ENCODE measurements around the gene UGGT1.
"Not testable (repeated sequence)": the region's sequence is repeated elsewhere in the genome, so short reads cannot be mapped to it uniquely, and the experiment has no call there.

Gene UGGT1

GRCh38 chr2:128172191-128172590, 81.2 kb downstream of the UGGT1 start:
- no peak for DNase-seq (ENCODE audit: low spot score)
- Mint-ChIP-seq H3K4me3 (no peak overlapping the region), H3K36me3 (ENCODE audit: low read depth) (peaks cover 77% of the 10 kb centered on the region), H3K4me1 (ENCODE audit: low read depth) (peaks cover 20% of the 10 kb centered on the region), H3K27me3 (ENCODE audit: low read depth) (no peaks in the 10 kb centered on the region), H3K27ac (no peak overlapping the region), H3K9me3 (no peaks in the 10 kb centered on the region)

DNA sequence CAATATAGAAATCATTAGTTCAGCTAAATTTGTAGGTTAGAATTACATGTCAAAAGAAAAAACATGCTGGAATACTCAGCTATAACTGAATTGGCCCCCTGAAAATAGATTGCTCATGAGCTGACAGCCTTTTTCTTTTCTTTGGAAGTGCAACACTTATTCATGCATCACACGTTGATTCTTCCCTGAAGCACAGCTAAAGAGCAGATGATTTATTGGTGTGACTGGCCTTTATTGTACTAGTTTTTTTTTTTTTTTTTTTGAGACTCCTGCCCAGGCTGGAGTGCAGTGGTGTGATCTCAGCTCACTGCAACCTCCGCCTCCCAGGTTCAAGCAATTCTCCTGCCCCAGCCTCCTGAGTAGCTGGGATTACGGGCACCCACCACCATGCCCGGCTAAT, 83.1 kb downstream of the UGGT1 start:
- H3K4me1 Mint-ChIP-seq (ENCODE audit: low read depth); DNase-seq (ENCODE audit: low spot score); H3K4me3 Mint-ChIP-seq; H3K9me3 Mint-ChIP-seq; H3K27me3 Mint-ChIP-seq (ENCODE audit: low read depth); H3K27ac Mint-ChIP-seq: not testable (repeated sequence)
- peaks cover 77% of the 10 kb centered on the region for H3K36me3 Mint-ChIP-seq (ENCODE audit: low read depth)

- Mint-ChIP-seq H3K4me1 (ENCODE audit: low read depth) (peaks cover 6% of the 10 kb centered on the region), H3K9me3 (no peaks in the 10 kb centered on the region), H3K27ac (peak overlapping the region; percentile 16), H3K4me3 (no peak overlapping the region), H3K27me3 (ENCODE audit: low read depth) (no peaks in the 10 kb centered on the region), H3K36me3 (ENCODE audit: low read depth) (peaks cover 79% of the 10 kb centered on the region)
- no peak for DNase-seq (ENCODE audit: low spot score)
Observed at GRCh38 chr2:128177315-128177714, 86.3 kb downstream of the UGGT1 start.

DNA sequence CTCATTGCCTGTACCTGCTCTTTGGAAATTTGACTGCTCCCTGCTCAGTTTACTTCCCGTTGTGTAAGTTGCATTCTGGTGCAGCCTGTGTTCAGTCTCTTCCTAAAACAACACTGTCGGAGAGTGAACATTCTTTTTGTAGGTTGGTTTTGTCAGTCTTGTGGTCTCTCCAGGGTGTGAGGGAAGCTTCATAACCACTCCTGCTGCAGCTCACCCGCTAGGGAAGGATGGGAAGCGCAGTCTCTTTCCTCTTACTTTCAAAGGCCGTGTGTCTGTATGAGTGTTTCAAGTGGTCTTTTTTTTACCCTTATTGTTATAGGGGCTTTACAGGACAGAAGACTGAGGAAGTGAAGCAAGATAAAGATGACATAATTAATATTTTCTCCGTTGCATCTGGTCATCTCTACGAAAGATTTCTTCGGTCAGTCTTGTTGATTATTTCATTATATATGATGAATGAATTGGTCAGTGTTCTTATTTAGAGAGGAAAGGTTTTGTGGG, 87.2 kb downstream of the UGGT1 start:
- H3K27ac Mint-ChIP-seq = no peak overlapping the region
- no peaks in the 10 kb centered on the region for H3K9me3 Mint-ChIP-seq
- H3K4me1 Mint-ChIP-seq (ENCODE audit: low read depth) = peaks cover 6% of the 10 kb centered on the region
- H3K27me3 Mint-ChIP-seq (ENCODE audit: low read depth) = no peaks in the 10 kb centered on the region
- no peak overlapping the region for H3K4me3 Mint-ChIP-seq
- no peak for DNase-seq (ENCODE audit: low spot score)
- peaks cover 75% of the 10 kb centered on the region for H3K36me3 Mint-ChIP-seq (ENCODE audit: low read depth)

DNA sequence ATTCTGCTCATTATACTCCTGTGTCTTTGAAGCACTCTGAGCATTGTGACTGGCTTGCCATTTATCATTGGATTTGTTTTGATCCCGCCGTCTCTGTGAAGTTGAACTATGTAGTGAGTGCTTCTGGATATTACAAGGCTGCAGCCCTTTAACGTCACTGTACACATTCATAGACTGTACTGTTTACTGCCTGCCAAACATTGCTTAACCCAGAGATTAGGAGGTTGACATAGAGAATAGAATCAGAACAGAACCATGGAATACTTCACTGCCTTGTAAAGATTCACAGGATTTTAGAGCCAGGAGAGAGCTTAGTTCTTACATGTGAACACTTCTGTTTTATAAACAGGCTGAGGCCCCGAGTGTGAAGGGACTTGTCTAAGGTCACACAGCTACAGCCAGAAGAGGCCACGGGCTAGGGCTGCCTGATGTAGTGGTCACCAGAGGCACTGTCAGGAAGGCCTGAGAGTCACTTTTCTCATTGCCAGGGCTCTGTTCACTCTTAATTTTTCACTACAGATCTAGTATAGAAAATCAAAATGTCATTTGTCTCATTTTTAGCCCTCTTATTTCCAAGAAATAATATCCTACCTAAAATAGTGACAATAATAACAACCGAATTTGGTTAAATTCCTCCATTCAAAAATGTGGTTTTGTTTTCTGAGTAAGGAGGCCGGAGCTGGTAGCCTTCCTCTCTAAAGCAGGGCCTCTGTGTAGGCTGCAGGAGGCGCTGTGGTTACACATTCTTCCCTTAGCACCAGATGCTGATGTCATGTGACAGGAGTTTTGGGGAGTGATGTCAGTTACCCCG, 87.9 kb downstream of the UGGT1 start:
- peak; percentile 32 for DNase-seq (ENCODE audit: low spot score)
- peaks cover 75% of the 10 kb centered on the region for H3K36me3 Mint-ChIP-seq (ENCODE audit: low read depth)
- peaks cover 10% of the 10 kb centered on the region for H3K4me1 Mint-ChIP-seq (ENCODE audit: low read depth)
- no peaks in the 10 kb centered on the region for H3K9me3 Mint-ChIP-seq
- H3K27ac Mint-ChIP-seq = no peak overlapping the region
- no peak overlapping the region for H3K4me3 Mint-ChIP-seq
- no peaks in the 10 kb centered on the region for H3K27me3 Mint-ChIP-seq (ENCODE audit: low read depth)

GRCh38 chr2:128179461-128179755, 88.4 kb downstream of the UGGT1 start:
- peaks cover 10% of the 10 kb centered on the region for H3K4me1 Mint-ChIP-seq (ENCODE audit: low read depth)
- no peak for DNase-seq (ENCODE audit: low spot score)
- no peak overlapping the region for H3K27ac Mint-ChIP-seq
- H3K4me3 Mint-ChIP-seq = no peak overlapping the region
- H3K27me3 Mint-ChIP-seq (ENCODE audit: low read depth) = no peaks in the 10 kb centered on the region
- peaks cover 77% of the 10 kb centered on the region for H3K36me3 Mint-ChIP-seq (ENCODE audit: low read depth)
- no peaks in the 10 kb centered on the region for H3K9me3 Mint-ChIP-seq

- H3K36me3 Mint-ChIP-seq (ENCODE audit: low read depth) = peaks cover 73% of the 10 kb centered on the region
- DNase-seq (ENCODE audit: low spot score) = no peak
- H3K27me3 Mint-ChIP-seq (ENCODE audit: low read depth) = no peaks in the 10 kb centered on the region
- H3K4me1 Mint-ChIP-seq (ENCODE audit: low read depth) = peaks cover 10% of the 10 kb centered on the region
- H3K4me3 Mint-ChIP-seq = no peak overlapping the region
- H3K9me3 Mint-ChIP-seq = no peaks in the 10 kb centered on the region
- no peak overlapping the region for H3K27ac Mint-ChIP-seq
Observed at GRCh38 chr2:128180031-128180430, 89.0 kb downstream of the UGGT1 start.

- H3K4me3 Mint-ChIP-seq = no peak overlapping the region
- DNase-seq (ENCODE audit: low spot score) = no peak
- H3K27me3 Mint-ChIP-seq (ENCODE audit: low read depth) = no peaks in the 10 kb centered on the region
- no peak overlapping the region for H3K27ac Mint-ChIP-seq
- H3K9me3 Mint-ChIP-seq = no peaks in the 10 kb centered on the region
- H3K36me3 Mint-ChIP-seq (ENCODE audit: low read depth) = peaks cover 66% of the 10 kb centered on the region
- peaks cover 4% of the 10 kb centered on the region for H3K4me1 Mint-ChIP-seq (ENCODE audit: low read depth)
Observed at GRCh38 chr2:128185576-128185975, 94.6 kb downstream of the UGGT1 start.

DNA sequence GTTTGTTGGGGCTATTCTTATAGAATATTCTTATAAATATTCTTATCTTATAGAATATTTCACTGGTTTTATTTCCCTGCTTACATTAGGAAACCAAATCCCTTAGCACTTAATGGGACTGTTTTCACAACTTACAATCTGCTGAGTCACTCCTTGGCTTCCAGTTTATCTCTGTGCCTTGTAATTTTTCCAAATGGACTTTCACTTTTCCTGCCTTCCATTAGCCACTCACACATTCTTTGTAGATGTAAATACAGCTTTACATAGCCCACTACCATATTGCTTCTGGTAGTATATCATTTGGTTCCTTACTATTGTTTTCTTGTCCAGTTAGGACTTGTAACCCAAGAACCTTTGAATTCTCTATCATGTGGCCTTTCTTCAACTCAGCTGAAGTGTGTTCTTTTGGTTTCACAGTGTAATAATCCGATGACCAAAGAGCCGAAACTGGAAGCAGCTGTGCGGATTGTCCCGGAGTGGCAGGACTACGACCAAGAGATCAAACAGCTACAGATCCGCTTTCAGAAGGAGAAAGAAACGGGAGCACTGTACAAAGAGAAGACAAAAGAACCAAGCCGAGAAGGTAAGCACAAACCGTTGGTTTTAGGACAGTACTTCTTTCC, 96.1 kb downstream of the UGGT1 start:
- DNase-seq (ENCODE audit: low spot score) = no peak
- peaks cover 4% of the 10 kb centered on the region for H3K4me1 Mint-ChIP-seq (ENCODE audit: low read depth)
- no peaks in the 10 kb centered on the region for H3K27me3 Mint-ChIP-seq (ENCODE audit: low read depth)
- no peaks in the 10 kb centered on the region for H3K9me3 Mint-ChIP-seq
- no peak overlapping the region for H3K27ac Mint-ChIP-seq
- H3K36me3 Mint-ChIP-seq (ENCODE audit: low read depth) = peaks cover 65% of the 10 kb centered on the region
- no peak overlapping the region for H3K4me3 Mint-ChIP-seq

DNA sequence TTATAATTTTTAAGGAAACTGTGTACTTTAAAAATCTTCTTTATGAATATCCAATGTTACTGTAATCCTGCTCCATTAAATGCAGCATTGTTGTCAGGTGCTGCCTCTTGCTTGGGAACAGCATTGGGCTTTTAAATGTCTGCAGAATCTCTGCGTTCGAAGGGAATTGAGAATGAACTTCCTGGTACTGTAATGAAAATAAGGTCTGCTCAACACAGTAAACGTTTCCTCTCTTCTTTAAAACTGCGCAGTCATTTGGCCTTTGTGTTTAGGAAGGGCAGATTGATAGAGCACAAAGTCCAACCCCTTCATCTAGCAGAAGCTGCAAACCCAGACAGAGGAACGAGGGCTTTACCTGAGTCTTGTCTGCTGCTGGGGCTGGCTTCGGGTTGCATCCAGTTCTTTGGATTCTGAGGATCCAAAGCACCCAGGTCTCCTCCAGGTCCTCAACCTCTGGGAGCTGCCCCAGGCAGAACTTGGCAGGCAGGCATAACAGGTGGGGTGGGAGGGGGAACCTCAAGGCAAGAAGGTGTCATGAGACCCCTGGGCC, 104.5 kb downstream of the UGGT1 start:
- Mint-ChIP-seq H3K4me3 (no peak overlapping the region), H3K4me1 (ENCODE audit: low read depth) (peaks cover 22% of the 10 kb centered on the region), H3K27me3 (ENCODE audit: low read depth) (no peaks in the 10 kb centered on the region), H3K9me3 (no peaks in the 10 kb centered on the region), H3K36me3 (ENCODE audit: low read depth) (peaks cover 36% of the 10 kb centered on the region), H3K27ac (peak overlapping the region; percentile 55)
- no peak for DNase-seq (ENCODE audit: low spot score)

GRCh38 chr2:128196026-128196425, 105.0 kb downstream of the UGGT1 start:
- Mint-ChIP-seq H3K27ac (peak overlapping the region; percentile 71), H3K9me3 (no peaks in the 10 kb centered on the region), H3K4me1 (ENCODE audit: low read depth) (peaks cover 22% of the 10 kb centered on the region), H3K36me3 (ENCODE audit: low read depth) (peaks cover 31% of the 10 kb centered on the region), H3K4me3 (peak overlapping the region; percentile 60), H3K27me3 (ENCODE audit: low read depth) (no peaks in the 10 kb centered on the region)
- DNase-seq (ENCODE audit: low spot score) = no peak

DNA sequence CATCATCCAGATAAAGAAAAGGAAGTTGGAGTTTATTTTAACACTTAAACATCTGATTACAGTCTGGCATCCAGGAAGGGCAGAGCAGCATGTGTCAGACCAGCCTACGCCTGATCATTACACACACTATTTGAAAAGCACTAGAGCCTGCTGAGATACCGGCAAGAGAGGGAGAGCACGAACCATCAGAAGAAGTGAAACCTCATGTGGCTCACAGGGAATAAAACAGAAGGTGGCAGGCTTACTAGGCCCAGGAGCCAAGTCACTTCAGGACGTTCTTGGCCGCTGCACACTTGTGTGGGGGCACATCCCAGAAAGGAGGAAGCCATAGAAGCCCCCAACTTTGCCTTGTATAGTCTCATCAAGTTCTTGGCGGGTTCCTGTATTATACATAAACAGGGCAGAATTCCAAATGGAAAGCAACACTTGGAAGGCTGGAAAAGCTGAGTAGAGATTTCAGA, 105.5 kb downstream of the UGGT1 start:
- Mint-ChIP-seq H3K9me3 (no peaks in the 10 kb centered on the region), H3K4me3 (peak overlapping the region; percentile 60), H3K27ac (peak overlapping the region; percentile 71), H3K36me3 (ENCODE audit: low read depth) (peaks cover 29% of the 10 kb centered on the region), H3K4me1 (ENCODE audit: low read depth) (peaks cover 22% of the 10 kb centered on the region), H3K27me3 (ENCODE audit: low read depth) (no peaks in the 10 kb centered on the region)
- DNase-seq (ENCODE audit: low spot score) = no peak

GRCh38 chr2:128197059-128197458, 106.1 kb downstream of the UGGT1 start:
- no peak for DNase-seq (ENCODE audit: low spot score)
- H3K36me3 Mint-ChIP-seq (ENCODE audit: low read depth) = peaks cover 25% of the 10 kb centered on the region
- no peak overlapping the region for H3K4me3 Mint-ChIP-seq
- H3K4me1 Mint-ChIP-seq (ENCODE audit: low read depth) = peaks cover 22% of the 10 kb centered on the region
- H3K9me3 Mint-ChIP-seq = no peaks in the 10 kb centered on the region
- H3K27me3 Mint-ChIP-seq (ENCODE audit: low read depth) = no peaks in the 10 kb centered on the region
- H3K27ac Mint-ChIP-seq = no peak overlapping the region

DNA sequence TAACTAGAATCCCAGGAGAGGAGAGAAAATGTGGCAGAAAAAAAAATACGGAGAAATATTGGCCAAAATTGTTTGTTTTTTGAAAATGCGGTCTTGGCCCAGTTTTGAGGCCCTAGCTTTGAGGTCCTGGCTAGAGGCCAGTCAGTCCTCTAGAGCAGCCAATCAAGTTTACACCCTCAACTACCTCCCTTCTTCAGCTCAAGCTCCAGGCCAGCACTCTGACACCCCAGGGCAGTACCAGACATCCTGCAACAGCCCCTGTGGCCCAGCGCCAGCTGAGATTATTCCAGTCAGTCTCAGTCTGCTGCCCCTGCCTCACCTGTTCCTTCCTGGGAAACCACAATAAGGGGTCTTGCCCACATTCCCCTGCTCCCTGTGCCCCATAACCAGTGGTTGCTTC, 107.7 kb downstream of the UGGT1 start:
- no peaks in the 10 kb centered on the region for H3K9me3 Mint-ChIP-seq
- H3K27me3 Mint-ChIP-seq (ENCODE audit: low read depth) = peaks cover 2% of the 10 kb centered on the region
- H3K4me3 Mint-ChIP-seq = no peak overlapping the region
- H3K27ac Mint-ChIP-seq = no peak overlapping the region
- peaks cover 22% of the 10 kb centered on the region for H3K4me1 Mint-ChIP-seq (ENCODE audit: low read depth)
- peaks cover 18% of the 10 kb centered on the region for H3K36me3 Mint-ChIP-seq (ENCODE audit: low read depth)
- DNase-seq (ENCODE audit: low spot score) = no peak

Measured in T-helper 2 cell treated with Interferon-gamma antibody and Interleukin-4, amounts not matched to agents 5 μg/mL and 100 μg/mL, for 36 hours (primary cell).